Stimulated activated CD8-positive, alpha-beta memory T cell treated with anti-CD3 and anti-CD28 coated beads, Interleukin-7, amount 100 ng/mL, for 24 hours (primary cell): ENCODE measurements around the gene PDGFRB.

Source experiments
- DNase-seq: peaks from one replicate; pipeline ENCODE4 v3.0.0-alpha.2; 2020; ENCODE audit warnings: low read depth

The PDGFRB gene

DNA sequence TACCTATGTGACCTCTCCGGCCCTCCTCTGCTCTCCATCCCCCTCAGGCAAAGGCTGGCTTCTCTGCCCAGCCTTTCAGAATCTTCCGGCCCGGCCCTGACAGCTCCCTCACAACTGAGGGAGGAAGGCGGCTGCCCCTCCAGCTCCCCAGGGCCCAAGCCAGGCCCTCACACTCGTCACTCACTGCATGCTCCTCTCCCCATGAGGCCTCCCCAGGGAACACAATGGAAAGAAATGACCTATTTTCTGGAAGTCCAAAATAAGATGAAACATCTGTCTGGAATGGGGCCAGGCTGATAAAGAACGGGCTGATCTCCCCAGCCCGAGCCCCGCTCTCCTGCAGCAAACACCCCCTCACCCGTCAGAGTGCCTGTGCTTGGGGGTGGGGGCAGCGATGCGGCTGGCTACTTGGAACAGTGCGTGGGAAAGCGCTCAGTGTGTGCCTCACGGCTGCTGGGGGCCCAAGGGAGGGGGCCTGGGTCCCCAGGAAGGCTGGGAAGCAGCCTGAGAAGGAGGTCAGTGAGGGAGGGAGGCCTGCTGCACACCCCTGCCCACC, 11.3 kb downstream of the PDGFRB start:
- no peak for DNase-seq

DNA sequence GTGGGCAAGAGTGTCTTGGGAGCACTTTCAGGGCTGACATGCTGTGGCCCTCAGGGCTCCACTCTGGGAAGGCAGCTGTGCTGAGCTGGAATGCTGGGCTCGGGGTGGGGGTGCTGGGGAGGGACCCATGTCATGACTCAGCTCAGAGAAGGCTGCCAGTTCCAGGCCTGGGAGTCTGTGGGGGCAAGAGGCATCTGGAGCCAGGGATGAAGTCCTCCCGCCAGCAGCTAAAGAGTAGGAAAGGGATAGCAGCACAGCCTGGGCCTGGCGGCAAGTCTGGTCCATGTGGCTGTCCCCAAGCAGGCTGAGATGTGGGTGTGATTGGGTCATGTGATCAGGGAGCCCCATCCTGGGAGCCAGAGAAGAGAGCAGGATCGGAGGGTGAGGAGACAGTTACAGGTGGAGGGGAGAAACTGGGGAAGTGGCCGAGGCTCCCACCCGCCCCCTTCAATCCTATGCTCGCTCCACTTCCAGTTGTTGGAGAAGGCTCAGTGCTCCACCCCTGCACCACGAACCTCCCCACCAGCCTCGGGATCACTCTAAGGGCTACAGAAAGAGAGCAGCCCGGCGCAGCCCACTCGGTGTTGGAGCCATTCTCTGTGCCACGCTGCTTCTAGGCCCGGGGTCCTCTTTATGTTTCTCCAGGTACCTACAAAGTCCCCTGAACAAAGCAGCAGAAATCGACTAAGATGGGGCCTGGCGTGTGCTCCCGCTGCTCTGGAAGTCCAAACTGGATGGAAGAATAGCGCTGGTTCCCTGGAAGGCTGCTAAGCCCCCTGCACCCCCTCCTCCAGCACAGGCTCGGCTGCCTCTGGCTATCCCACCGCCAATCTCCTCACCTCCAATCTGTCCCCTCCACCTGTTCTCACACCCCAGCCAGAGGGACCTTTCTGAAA, 12.0 kb downstream of the PDGFRB start:
- no peak for DNase-seq

GRCh38 chr5:150142959-150143349, 12.7 kb downstream of the PDGFRB start:
- DNase-seq: no peak

DNA sequence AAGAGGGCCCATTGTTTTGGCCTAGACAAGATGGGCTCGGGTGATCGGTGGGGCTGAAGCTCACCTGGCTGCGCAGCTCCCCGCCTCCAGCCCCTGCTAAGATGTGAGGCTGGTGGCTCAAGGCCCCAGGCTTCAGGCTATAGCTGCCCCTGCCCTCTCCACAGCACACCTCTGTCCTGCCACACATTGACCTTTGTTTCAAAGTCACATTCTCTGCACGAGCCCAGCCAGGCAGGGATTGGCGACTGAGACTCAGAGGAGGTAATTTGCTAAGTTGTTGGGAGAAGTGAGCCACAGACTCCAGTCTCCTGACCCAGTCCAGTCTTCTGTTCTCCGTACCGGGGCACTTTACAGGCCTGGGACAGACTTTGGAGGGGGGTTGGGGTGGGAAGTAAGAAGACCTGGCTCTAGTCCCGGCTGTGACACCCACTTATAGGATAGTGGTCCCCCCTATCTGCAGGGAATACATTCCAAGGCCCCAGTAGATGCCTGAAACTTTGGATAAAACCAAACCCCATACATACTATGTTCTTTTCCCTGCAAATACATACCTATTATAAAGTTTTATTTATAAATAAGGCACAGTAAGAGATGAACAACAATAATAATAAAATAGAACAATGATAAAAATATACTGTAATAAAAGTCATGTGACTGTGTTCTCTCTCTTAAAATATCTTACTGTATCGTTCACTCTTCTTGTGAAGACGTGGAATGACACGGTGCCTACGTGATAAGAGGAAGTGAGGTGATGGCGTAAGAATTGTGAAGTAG, 13.3 kb downstream of the PDGFRB start:
- DNase-seq: no peak

DNA sequence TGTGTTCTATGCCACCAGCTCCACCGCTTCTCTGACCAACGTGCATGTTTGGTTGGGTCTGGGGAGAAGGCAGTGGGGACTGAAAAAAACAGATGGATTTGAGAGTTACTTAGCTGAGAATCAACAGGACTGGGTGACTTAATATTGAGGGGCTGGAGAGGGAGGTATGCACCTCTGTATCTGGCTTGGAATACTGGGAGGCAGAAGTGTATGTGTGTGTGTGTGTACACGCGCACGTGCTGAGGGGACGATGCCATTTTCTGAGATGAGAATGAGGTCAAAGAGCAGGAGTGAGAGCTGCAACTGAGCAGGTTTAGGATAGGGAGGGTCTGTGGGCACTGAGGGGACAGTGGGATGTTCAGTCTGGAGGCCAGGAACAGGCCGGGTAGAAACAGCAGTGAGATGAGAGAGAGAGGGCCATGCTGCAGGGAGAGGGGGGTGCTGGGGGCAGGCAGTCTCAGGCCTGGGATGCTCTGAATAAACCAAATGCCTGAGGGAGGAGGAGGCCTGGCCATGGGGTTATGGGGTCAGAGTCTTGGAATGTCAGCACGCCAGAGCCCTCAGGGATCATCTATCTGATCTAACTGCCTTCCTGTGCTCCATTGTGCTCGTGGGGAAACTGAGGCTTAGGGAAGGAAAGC, 14.0 kb downstream of the PDGFRB start:
- DNase-seq: no peak

GRCh38 chr5:150140830-150141229, 14.8 kb downstream of the PDGFRB start:
- DNase-seq: no peak

GRCh38 chr5:150139334-150139733, 16.3 kb downstream of the PDGFRB start:
- DNase-seq: no peak

DNA sequence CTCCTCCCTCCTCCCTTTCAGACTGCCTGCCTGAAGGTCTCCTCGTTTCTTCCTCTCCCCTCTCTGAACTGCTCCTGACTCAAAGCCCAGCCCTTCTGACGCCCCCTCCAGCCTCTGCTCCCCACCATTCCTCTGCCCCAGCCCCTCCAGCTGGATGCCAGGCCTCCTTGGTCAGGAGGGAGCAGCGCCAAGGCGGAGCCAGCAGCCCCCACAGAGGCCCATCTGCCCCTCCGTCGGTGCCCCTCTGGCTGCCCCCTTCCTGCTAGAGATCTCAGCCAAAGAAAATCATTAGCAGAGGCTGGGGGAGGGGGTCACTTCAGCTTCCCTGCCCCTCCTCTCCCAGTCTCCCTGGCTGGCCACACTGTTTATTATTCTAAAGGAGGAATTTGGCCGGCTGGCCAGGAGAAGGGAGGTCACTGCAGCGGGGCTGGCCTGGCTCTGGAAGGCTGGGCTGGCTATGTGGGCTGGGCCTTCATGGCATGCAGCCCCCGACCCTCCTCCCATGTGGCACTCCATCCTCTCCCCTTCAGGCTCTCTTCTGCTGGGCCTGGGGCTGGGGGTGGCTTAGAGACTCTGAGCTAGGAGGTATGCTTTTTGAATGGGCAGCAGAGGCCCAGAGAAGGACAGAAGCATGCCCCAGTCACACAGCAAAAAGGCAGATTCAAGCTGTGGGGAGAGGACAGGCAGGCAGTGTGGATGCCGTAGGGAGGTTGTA, 16.9 kb downstream of the PDGFRB start:
- DNase-seq: no peak

DNA sequence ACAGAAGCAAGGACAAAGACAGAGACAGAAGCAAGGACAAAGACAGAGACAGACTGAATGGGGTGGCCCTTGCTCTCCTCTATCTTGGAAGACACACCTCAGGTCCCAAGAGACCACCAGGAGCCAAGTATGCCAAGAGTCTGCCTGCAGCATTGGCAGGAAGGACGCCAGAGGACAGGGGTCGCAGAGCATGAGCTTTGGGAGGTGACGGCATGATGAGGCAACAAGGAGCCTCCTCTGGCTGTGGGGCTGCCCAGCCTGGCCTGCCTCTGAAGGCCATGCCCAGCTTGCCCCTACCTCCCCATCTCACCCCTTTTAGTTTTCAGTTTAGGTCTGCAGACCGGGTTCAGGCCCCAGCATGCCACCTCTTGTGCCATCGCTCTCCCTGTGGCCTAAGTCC, 17.6 kb downstream of the PDGFRB start:
- DNase-seq: no peak

GRCh38 chr5:150137168-150137957, 18.3 kb downstream of the PDGFRB start:
- no peak for DNase-seq

GRCh38 chr5:150136305-150137167, 19.1 kb downstream of the PDGFRB start:
- no peak for DNase-seq

- no peak for DNase-seq
Observed at GRCh38 chr5:150135557-150136304, 19.9 kb downstream of the PDGFRB start.

- no peak for DNase-seq
Observed at GRCh38 chr5:150134198-150134588, 21.5 kb downstream of the PDGFRB start.

DNA sequence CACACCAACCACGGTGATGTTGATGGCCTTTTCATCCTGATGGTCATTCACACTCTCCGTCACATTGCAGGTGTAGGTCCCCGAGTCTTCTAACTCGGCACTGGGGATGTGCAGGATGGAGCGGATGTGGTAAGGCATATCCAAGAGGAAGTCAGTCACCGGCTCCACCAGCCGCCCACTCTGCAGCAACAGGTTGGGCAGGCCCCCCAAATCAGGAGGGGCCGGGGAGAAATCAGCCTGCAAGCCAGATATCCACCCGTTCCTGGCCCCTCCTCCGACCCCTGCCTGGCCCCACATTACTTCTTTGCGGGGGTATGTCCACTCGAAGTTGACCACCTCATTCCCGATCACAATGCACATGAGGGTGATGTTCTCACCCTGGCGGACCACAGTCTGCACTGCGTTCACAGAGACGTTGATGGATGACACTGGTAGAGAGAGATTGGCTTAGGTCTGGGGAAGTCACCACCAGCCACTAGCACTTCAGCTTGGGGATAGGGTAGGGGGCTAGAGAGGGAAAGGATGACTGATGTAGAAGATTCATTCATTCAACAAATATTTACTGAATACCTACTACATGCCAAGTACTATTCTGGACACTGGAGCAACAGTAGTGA, 22.0 kb downstream of the PDGFRB start:
- DNase-seq: no peak

DNA sequence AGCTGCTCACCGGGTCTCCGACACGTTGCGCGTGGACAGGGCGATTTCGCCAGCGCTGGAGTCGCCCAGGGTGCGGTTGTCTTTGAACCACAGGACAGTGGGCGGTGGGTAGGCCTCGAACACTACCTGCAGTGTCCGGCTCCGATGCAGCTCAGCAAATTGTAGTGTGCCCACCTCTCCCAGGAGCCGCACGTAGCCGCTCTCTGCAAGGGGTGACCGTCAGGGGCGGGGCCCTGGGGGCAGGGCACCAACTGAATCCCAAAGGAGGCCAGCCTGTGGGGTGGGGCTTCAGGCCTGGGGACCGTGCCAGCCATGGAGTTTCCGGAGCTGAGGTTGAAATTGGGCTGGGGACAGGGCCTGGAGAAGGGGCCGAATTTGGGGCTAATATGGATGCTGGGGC, 22.9 kb downstream of the PDGFRB start:
- DNase-seq: no peak

DNA sequence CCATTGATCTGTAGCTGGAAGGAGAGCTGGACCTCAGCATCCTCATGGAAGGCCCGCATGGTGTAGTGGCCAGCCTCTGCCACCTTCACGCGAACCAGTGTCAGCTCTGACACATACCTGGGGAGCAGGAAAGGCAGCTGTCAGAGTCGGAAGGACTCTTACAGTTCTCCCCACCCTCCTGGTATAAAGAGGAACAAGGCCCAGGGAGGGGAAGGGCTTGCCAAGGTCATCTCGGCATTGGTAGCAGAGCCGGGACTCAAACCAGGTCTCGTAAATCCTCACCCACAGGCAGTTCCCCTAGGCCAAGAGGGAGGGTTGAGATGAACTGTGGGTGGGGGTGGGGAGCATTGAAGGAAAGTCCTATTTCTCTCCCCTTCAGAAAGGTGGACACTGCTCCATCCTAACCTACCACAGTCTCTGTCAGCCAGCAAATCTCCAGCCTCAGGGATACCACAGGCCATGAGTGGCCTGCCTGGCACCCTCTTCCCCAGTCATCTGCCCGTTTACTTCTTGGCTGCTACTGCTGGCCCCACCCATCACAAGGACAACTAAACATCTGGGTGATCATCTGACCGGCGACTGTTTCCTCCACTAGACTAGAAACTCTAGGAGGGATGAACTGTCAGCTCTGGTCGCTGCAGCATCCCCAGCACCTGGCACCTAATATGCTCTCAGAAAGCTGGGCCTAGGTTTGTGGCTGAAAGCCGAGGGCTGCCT, 23.5 kb downstream of the PDGFRB start:
- no peak for DNase-seq

GRCh38 chr5:150131461-150131860, 24.2 kb downstream of the PDGFRB start:
- DNase-seq: no peak

- DNase-seq: no peak
Observed at GRCh38 chr5:150130493-150130922, 25.1 kb downstream of the PDGFRB start.
